Embryonic facial prominence (tissue), 1 donor: ENCODE measurements around the gene DYRK1B.

Experiments
- DNase-seq: peaks from one replicate; pipeline ENCODE4 v3.0.0-alpha.2; 2016; ENCODE audit errors: extremely low spot score

The DYRK1B gene

DNA sequence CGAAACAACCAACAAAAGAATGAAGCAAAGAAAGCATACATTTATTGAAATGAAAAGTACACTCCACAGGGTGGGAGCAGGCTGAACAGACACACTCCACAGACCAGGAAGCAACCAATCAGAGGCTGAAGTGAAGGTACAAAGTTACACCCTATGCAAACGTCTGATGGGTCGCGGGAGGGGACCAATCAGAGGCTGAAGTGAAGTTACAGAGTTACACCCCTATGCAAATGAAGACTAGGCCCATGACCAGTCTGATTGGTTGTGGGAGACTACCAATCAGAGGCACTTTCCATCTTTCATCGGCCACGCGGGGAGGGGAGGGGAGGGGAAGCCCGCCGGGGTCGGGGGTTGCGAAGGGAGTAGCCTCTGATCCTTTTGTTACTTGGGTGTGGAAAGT, 24.6 kb upstream of the DYRK1B start:
- no peak for DNase-seq

DNA sequence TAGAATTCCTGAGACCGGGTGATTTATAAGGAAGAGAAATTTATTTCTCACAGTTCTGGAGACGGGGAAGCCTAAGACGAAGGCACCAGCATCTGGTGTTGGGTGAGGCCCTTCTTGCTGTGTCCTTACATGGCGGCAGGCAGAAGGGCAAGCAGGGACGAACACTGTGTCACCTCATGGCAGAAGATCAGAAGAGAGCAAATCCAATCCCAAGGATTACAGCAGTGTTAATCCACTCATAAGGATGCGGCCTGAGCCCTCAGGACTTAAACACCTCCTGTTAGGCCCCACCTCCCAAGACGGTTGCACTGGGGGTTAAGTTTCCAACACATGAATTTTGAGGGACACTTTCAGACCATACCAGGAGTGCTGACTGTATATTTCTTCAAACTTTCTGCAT, 18.9 kb upstream of the DYRK1B start:
- no peak for DNase-seq

DNA sequence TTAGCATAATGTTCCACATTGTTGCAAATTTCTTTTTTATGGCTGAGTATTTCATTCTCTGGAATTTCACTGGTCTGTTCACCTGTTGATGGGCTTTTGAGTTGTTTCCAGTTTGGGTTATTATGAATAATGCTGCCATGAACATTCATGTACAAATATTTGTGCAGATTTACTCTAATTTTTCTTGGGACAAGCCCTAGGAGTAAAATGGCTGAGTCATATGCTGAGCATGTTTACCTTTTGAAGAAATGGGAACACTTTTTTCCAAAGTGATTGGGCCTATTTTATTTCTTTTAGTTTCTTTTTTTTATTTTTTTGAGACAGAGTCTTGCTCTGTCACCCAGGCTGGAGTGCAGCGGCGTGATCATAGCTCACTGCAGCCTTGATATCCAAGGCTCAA, 16.9 kb upstream of the DYRK1B start:
- DNase-seq: no peak

DNA sequence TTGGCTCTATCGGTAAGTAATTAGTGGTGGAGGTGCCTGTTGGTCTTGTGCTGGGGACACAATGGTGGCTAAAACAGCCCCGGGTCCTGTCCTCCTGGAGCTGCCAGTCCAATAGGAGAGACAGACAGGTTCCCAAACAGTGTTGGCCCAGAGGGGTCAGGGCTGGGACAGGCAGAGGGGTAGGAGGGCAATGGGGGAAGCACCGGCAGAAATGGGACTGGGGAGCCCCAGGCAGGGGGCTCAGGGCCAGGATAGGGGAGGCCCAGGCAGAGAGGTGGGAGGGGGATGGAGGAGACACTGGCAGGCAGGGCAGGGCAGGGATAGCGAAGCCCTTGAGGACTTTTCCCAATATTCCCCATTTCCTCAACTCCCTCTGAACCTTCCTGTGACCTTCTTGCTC, 14.4 kb upstream of the DYRK1B start:
- DNase-seq: no peak

DNA sequence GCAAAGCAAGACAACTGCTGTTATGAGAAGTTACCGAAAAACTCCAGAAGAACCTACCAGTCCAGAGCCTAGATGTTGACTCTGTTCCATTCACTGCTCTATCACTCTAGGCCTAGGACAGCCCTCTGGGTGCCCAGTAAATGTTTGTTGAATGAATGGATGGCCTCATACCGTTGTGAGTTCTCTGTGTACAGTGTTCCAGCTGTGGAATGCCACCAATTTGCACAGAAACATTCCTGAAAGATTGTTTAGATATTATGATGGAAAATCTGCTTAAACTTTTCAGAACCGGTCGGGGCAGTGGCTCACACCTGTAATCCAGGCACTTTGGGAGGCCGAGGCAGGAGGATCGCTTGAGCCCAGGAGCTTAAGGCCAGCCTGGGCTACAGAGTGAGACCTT, 13.6 kb upstream of the DYRK1B start:
- DNase-seq: no peak

DNA sequence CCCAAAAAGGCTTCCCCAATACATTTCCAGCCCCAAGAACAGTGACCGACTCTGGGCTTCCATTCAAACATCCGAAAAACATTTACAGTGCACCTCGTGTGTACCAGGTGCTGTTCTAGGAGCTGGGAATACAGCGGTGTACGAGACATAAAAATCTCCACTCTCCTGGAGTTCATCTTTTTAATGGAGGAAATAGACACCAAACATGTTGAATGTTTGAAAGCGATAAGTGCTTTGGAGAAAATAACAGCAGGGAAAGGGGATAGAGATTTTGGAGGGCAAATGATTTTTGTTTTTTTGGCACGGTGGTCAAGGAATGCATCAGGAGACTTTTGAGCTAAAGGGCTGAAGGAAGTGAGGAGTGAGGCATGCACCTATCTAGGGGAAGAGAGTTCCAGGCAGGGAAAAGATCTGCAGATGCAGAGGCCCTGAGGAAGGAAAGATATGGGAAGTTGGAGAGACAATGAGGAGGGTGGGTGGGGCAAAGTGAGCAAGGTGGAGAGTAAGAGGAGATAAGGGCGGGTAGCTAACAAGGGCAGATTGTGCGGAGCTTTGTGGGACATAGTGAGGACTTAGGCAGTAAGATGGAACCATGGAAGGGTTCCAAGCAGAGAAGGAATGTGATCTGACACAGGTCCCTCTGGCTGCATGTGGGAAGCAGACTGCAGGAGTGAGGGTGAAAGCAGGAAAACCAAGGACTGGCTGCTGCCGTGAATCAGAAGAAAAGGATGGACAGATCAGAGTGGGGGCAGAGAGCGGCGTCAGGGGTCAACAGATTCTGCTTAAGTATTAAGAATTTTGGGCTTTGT, 12.9 kb upstream of the DYRK1B start:
- no peak for DNase-seq

DNA sequence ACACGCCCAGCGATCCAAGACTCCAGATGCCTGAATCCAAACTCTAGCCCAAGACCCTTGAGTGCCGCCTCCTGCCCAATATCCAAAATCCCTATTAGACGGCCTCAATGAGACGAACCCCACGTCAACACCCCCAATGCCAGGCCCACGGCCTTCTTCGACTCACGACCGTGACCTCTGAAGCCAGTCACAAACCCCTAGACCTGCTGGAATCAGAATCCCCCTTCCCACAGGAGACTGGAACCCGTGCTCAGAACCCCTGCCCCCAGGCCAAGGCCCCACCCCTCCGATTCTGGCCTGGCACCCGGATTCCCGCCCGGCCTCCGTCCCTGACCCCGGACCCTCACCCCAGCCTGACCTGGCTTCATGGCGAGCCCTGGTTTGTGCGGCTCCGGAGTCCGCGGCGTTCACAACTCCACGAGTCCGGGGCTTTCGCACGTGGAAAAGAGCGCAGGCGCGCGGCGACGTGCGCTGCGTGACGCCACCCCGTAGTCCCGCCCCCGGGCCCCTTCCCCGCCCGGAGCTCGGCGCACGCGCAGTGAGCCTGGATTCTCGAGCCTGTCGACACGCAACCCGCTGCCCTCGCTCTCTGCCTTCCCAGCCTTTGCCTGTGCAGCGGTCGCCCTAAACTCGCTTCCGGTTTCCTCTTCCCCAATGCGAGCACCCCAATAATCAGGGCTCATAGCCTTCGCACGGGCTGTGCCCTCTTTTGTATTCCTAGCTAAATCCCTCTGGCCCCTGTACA, 12.1 kb upstream of the DYRK1B start, which contains the start of gene FBL:
FBL (minus strand) TSS at position 447 of the 745 bp plus-strand sequence; CDS start at position 368, 79 bp downstream.
- peak; percentile 71 for DNase-seq

DNA sequence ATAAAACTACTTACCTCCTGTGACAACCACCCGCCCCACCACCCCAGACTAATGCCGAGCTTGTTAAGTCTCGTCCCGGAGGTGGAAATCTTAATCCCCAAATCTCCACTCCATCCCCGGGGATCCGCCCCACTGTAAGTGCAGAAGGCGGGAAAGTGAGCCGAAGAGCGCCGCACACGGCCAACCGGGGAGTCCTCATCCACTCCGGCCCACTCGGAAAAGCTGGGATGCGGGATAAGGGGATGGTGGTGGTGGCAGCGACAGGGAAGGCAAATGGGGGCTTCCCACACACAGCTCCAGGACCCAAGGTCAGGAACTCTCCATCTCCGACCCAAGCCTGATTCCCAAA, 11.6 kb upstream of the DYRK1B start:
- no peak for DNase-seq

DNA sequence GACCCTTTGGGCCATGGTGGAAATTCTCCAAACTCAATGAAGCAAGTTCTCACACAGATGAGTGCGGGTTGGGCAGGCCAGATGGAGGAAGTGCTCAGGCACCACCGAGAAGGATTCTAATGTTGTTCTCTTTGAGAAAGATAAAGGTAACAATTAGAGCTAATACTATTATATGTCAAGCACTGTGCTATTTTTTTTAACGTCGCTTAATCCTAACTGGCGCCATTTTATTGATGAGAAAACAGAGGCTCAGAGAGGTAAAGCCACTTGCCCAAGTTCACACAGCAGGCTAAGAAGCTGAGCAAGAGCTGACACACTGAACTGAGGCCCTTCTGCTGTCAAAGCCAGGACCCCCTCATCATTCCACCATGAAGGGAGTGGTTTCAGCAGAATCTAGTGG, 11.2 kb upstream of the DYRK1B start:
- DNase-seq: no peak

DNA sequence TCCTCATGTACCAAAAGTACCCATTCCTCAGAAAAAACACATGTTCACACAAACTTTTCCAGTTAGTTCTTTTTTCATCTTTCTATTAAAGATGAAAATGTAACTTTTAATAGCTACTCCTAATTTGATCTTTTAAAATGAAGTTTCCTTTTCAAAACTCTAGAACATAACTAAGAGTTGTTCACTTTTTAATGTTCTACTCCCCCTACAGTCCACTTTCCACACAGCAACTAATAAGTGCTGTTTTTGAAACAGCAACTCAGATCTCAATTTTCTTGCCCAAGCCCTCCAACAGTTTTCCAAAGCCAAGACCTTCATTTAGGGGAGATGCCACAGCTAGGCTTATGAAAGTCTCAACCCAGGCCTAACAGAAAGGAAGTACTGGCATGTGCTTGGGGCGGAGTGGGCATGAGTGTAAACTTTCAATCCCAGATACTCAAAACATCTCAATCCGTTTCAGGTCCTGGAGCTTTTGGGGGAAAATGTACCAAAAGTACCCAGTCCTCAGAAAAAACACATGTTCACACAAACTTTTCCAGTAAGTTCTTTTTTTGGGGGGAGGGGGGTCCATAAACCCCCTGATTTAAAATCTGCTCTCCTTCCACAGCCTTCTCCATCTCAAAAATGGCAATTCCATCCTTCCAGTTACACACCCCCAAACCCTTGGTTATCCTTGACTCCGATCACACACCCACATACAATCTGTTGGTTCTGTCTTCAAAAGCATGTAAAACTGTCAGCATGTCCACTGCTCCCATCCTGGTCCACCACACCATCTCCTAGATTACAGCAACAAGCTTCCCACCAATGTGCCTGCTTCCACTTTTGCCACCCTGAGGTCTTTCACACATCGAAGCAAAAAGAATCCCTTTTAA, 10.2 kb upstream of the DYRK1B start:
- DNase-seq: peak; percentile 21

DNA sequence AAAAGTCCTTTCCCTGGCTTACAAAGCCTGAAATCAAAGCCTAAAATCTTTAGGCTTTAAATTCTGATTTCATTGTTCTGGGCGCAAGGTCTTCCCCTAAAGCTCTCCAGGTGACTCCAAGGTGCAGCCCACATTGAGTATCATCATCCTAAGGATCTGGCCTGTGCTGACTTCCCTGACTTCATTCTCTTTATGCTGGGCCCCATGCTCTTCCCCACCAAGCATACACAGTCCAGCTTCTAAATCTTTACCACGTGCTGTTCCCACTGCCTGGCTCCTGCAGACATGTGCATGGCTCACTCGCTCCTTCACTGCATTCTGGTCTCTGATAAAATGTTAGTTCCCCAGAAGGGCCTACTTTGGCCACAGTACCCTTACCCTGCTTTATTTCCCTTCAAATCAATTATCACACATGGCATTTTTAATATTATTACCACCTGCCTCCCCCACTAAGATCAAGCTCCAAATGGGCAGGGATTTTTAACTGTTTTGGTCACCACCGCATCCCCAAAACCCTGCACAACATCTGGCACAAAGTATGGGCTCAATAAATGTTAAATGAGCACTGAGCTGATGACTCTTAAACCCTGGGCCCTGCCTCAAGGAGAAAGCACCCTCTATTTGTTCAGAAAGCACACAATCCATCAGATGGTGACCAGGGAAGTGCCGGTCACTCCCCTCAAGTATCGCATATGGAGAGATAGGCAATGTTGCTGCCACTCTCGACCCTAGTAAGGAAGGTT, 8.9 kb upstream of the DYRK1B start:
- DNase-seq: no peak

DNA sequence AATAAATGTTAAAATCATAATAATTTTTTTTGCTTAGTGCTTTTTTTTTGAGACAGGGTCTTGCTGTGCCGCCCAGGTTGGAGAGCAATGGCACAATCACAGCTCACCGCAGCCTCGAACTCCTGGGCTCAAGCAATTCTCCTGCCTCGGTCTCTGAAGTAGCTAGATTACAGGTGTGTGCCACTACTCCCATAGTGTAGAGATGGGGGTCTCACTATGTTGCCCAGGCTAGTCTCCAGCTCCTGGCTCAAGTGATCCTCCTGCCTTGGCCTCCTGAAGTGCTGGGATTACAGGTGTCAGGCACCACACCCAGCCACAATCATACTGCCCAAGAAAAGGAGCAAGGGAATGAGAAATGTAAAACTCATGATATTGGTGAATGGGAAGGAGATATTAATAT, 7.1 kb upstream of the DYRK1B start:
- no peak for DNase-seq

DNA sequence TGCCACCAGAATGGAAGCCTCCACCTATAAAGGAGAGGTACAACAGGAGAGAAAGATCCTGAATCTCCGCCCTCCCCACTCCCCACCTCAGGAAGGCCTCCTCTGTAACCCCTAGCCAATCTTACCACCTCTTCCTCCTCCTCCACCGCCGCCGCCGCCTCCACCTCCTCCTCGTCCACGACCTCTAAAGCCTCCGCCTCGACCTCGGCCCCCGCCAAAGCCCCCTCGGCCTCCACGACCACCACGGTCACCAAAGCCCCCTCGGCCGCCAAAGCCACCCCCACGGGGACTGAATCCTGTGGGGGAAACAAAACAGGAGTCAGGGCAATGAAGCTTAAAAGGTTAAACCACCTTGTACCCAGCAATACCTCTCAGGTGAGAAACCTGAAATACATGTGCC, 6.5 kb upstream of the DYRK1B start:
- no peak for DNase-seq

DNA sequence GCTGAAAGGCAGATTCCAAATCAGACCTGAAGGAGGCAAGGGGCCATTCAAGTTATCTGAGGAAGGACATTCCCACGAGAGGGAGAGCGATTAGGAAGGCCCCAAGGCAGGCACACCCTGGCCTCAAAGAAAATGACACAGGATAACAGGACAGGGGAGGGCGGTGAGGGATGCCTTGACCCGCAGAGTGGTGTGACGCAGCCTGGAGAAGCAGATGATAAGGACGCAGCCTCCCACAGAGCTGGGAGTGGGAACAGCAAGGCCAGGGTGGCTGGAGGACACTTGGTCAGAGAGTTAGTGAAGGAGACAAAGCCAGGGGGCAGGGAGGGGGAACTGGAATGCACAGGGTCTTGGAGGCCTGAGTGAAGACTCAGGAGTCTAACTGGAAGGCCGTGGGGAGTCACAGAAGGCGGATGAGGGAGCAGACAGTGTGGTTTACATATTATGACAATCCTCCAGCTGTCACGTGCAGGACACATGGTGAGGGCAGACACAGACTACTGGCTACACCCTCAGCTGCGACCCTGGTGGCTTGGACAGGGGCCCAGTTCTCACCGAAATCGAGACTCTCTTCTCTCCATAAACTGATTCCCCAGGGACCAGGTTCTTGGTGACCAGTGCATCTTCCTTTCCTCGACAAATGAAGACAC, 5.8 kb upstream of the DYRK1B start:
- DNase-seq: no peak

DNA sequence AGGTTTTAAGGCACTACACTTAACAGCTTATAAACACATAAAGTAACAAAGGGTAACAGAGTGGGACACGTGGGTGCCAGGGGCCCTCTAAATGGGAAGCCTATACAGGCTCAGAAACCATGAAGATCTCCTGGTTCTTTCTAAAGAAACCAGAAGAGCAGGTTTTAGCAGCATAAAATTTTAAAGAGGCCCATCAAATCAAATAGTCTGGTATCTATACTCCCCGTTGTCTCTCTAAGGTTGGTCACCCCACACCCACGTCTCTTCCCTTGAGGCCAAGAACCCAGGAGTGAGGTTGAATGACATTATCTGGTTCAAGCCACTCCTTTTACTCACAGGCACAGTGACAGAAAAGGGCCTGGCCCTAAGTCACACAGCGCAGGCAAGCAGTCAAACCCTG, 4.6 kb upstream of the DYRK1B start:
- DNase-seq: no peak

DNA sequence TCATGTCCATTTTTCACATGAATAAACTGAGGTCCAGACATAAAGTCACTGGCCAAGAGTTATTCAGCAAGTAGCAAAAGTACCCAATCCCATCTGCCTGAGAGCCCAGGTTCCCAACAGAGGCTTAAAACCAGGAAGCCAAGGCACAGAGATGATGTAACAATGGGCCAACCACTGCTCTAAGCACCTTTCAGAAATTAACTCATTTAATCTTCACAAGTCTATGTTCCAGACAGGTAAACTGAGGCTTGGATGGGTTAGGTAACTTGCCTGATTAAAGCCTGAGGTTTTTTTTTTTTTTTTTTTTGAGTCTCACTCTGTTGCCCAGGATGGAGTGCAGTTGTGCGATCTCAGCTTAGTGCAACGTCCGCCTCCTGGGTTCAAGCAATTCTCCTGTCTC, 4.0 kb upstream of the DYRK1B start:
- no peak for DNase-seq

DNA sequence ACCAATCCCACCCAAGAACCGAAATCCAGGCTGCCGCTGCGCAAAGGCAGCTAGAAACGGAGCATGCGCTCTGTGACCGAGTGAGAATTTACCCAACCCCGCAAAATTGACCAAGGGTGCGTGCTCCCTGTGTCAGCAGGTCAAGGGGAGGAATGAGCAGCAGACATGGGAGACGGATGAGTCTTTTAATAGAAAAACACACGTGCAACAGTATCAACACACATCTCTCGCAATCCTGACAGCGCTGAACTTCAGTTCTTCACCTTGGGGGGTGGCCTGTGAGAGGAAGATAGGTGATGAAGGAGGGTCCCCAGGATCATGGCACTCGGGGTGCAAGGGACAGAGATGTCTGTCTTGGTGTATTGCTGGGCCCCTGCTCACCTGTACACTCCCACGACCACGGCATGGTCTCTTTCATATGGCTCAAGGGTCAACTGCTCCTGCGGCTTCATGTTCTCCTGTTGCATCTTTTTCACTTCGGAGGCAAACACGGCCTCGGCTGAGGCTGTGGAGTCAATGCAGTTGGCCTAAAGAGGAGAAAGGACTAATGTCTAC, 402 bp upstream of the DYRK1B start:
- no peak for DNase-seq

DNA sequence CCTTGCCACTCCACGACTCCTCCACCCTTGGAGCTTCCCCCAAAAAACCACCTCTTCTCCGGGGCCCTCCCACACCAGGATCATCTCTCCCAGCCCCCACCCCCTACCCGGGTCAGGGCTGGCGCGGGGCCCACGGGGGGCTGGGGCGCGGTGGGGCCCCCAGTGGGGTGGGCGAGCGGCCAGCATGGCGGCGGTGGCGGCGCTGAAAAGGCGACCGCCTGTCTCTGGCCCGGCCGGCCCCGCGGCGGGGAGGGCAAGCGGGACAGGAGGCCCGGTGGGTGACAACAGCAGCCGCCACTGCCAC, 850 bp downstream of the DYRK1B start:
- no peak for DNase-seq

DNA sequence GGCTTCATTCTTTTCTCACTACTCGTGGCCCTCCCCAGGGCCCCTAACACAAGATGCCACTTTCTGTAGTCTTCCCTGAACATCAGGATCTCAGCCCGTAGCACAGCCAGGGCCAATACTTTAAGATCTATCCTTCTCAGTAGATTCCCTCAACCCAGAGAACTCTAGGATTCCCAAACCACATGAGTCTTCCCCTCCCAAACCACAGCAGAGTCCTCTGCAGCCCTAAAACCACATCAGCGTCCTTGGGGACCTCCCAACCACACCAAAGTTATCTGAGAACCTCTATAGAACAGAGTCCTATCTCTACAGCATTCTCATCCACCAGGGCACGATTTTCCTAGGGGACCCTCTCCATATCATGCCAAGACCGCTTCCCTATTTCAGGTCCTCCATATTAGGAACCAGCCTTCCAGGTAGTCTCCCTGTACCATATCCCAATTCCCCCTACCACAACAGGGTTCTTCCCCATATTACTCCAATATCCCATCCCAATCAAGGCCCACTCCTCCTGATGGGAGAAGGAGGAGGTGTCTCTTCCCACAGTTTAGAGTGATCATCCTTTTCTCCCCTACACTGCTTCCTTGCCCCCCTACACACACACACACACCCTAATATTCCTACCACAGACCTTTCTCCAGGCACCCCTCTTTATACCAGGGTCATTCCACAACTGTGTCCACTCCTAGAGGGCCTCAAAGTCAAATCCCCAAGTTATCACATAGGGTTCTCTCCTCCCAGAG, 1.4 kb downstream of the DYRK1B start:
- DNase-seq: no peak

DNA sequence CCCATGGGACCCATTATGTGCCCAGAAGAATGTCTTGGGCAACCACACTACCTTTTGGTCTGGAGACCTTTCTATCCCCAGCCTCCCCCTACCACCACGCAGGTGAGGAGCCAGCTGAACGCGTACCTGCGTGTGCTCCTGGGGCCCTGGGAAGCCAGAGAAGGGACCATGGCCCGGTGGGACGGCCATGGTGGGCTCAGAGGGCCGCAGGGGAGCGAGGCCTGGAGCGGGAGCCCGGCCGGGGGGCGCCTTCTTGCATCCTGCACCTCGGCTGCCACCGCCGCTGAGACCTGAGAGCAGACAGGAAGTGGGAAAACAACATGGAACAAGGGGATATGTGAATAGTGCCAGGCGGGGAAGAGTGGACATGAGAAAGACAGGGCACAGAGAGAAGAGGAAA, 2.3 kb downstream of the DYRK1B start:
- DNase-seq: no peak
